ELF-1 (cell line): ENCODE measurements around the gene AXL.

Experiments
- DNase-seq: peaks from one replicate; pipeline ENCODE4 v3.0.0-alpha.2; 2016; ENCODE audit warnings: low read depth, low spot score

Gene AXL

DNA sequence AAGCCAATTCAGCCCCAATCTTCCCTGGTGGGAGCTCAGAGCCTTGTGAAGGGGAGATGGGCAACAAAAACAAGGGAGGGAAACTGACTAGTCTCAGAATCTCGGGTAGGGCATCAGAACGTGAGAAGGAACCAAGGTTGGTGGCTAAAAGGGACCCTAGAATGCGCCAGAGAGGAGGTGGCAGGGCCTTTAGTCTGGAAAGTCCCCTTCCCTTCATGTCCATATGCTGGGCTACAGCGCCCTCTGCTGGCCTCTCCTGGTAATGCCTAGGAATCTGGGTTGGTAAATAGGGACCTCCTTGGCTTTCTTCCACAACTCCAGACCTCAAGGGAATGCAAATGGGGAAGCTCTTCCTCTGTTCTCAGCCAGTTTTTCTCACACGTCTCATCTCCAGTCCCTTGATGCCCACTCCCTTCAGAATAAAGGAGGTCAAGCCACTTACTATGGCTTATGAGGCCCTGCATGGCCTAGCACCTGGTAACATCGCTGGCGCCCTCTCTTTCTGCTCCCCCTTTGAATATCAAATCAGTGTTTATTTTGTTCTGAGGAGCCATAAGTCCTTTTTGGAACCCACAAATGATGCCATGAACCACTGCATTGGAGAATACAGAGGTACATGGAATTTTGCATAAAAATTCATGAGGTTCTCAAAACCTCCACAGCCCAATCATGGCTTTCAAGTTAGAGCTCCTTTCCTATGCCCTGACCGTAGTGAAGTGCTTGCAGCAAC lies 89.6 kb downstream of the AXL start:
- peak; percentile 94 for DNase-seq

- DNase-seq, result peak; percentile 37
Measured at GRCh38 chr19:41309180-41310032, 90.4 kb downstream of the AXL start.

DNA sequence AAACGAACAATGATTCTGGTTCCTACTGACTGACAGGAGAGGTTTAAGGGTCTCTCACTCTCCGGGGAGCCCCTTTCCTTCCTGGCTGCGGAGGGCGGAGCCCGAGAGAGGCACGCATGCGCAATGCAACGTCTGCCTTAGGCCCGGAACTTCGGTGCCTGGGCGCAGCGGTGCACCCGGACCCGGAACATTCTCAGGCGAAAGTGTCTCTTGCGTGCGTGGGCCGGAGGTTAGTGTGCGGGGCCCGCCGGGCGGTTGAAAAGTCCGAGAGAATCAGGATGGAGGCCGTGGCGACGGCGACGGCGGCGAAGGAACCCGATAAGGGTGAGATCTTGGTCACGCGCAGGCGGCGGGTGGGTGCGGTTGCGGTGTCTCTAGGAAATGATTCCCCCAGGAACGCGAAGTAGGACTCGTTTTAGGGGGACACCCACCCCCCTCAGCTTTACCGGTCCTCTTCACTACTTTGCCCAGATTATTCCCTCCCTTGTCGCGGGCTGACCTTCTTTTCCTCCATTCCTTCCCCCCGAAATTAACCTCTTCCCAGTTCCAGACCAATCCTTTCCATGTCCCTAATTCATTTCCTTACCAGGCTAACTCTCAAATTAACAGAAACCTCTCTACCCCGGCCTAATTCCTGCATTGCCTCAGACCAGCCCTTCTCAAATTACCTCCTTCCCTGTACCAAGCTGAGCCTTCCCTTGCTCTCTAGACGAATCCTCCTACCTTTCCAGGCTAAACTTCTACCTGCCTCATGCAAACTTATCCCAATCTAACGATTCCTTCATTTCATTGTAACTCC lies 91.2 kb downstream of the AXL start, which contains the start of gene CCDC97:
TSS of gene CCDC97 (plus strand) at position 140 of the 799 bp plus-strand sequence. CDS start at position 279, 139 bp downstream.
- peak; percentile 91 for DNase-seq

GRCh38 chr19:41311072-41311471 lies 92.0 kb downstream of the AXL start:
- no peak for DNase-seq
